OCI-LY1 (cell line): ENCODE measurements around the gene RNASE8.

ENCODE experiments used
- EZH2 ChIP-seq: fragments of 200-600 bp; sonication (generic), shearing (Covaris generic); IDR thresholded peaks from 2 replicates; pipeline ENCODE4 v1.8.0; 2017; ENCODE audit warnings: borderline replicate concordance, mixed run types, mild to moderate bottlenecking, antibody characterized with exemption, low read length, moderate library complexity, mixed read lengths
- TF ChIP-seq, protein P1 (sequence below): fragments of 200-600 bp; sonication (generic), shearing (Covaris generic); IDR thresholded peaks from 2 replicates; pipeline ENCODE4 v1.5.1; 2017; ENCODE audit warnings: mild to moderate bottlenecking, antibody characterized with exemption, low read length, moderate library complexity, mixed read lengths

DNA sequence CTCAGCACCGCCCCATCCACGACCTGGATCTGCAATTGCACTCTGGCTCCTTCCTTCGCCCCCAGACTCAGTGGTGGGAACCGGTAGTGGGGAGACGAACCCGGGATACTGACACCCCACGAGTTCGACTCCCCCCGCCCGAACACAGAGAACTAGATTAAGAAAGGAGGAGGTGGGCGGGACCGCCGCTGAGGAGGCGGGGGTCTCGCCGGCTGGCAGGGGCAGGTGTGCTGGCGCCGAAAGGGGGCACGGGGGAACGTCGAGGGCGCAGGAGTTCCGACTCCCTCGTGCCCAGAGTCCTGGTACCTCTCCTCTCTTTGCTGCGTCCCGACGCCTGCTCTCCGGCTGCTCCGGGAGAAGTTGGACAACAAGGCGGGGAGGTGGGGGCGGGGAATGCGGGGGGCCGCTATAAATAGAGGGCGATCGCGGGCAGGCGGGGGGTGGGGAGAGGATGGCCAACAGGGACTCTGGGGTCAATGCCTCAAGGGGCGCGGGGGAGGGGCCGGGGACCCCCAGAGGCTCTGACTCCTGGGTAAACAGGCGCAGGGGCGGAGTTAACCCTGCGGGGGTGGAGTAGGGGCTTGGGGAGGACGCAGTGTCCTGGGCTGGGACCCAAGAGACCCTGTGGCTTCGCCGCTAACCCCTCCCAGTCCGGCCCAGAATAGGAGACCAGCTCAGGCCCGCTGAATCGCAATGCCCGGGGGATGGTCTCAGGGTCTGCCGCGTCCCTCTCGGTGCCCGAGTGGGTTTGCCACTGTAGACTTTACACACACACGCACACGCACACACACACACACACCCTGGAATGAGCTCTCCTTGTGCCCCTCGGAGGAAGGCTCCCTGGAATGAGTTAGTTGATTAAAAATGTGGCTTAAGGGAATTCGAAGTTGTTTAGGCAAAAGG lies 32.0 kb upstream of the RNASE8 start:
- TF ChIP-seq, protein P1, sequence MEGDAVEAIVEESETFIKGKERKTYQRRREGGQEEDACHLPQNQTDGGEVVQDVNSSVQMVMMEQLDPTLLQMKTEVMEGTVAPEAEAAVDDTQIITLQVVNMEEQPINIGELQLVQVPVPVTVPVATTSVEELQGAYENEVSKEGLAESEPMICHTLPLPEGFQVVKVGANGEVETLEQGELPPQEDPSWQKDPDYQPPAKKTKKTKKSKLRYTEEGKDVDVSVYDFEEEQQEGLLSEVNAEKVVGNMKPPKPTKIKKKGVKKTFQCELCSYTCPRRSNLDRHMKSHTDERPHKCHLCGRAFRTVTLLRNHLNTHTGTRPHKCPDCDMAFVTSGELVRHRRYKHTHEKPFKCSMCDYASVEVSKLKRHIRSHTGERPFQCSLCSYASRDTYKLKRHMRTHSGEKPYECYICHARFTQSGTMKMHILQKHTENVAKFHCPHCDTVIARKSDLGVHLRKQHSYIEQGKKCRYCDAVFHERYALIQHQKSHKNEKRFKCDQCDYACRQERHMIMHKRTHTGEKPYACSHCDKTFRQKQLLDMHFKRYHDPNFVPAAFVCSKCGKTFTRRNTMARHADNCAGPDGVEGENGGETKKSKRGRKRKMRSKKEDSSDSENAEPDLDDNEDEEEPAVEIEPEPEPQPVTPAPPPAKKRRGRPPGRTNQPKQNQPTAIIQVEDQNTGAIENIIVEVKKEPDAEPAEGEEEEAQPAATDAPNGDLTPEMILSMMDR = no peak
- no peak for TF ChIP-seq EZH2
